ENCODE measurements around the gene NFE2L3. TPM values are rescaled to one million over a fixed set of nuclear protein-coding genes. Genes with fewer than 3 reads are reported as not detected.
"Not testable (repeated sequence)": the region's sequence is repeated elsewhere in the genome, so short reads cannot be mapped to it uniquely, and the experiment has no call there.

NFE2L3 gene
- polyA plus RNA-seq, 1 donor = 16.0 TPM

DNA sequence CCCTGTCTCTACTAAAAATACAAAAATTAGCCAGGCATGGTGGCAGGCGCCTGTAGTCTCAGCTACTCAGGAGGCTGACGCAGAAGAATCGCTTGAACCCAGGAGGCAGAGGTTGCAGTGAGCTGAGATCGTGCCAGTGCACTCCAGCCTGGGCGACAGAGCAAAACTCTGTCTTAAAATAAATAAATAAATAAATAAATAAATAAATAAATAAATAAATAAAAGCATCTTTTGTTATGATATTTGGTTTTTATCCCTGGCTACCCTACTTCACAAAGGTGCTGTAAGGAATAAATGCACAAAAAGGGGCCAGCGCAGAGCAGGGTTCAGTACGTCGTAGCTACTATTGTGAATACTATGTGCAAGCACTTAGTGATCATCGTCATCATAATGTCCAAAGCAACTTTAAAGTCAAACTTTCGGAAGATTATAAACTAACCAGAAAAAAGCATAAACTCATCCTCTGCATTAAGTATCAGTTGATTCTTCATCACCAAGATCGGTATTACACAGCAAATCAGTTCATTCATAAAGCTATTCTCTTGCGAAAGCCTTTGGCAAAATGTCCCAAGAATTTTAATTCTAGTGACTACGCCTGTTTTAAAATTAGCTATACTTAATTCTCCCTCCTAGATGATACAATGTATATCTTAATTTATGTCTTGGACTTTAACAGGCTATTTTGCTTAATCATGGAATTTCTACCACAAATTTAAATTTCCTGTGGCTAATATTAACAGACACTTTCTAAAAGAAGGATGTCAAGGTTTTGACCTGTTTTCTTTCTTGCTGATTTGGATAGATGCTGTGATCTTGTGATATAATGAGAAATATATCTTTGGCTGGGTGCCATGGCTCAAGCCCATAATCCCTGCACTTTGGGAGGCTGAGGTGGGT, 7.6 kb upstream of the NFE2L3 start:
- no peak for DNase-seq
- Histone ChIP-seq H3K4me1 (ENCODE audit: control insufficient read depth, insufficient read depth, low read length) (no peaks in the 10 kb centered on the region), H3K4me3 (ENCODE audit: low read length) (no peak overlapping the region), H3K36me3 (ENCODE audit: control insufficient read depth, insufficient read depth, low read length) (no peaks in the 10 kb centered on the region), H3K9me3 (ENCODE audit: control insufficient read depth, low read depth, low read length) (peaks cover 8% of the 10 kb centered on the region), H3K27me3 (ENCODE audit: control insufficient read depth, insufficient read depth, low read length) (no peaks in the 10 kb centered on the region), H3K27ac (ENCODE audit: low read length) (no peak overlapping the region)
- WGBS (ENCODE audit: insufficient coverage, low lambda C conversion rate) = 93% methylated on average over 6 of the region's 13 CpGs

- no peaks in the 10 kb centered on the region for H3K4me1 ChIP-seq (ENCODE audit: control insufficient read depth, insufficient read depth, low read length)
- no CpG with 5 or more reads among the region's 4 CpGs for WGBS (ENCODE audit: insufficient coverage, low lambda C conversion rate)
These were observed 6.8 kb upstream of the NFE2L3 start for GRCh38 chr7:26145238-26145637.

GRCh38 chr7:26147030-26147429, 5.0 kb upstream of the NFE2L3 start:
- peaks cover 5% of the 10 kb centered on the region for H3K4me1 ChIP-seq (ENCODE audit: control insufficient read depth, insufficient read depth, low read length)
- WGBS (ENCODE audit: insufficient coverage, low lambda C conversion rate) = no CpG with 5 or more reads among the region's 1 CpG

More at GRCh38 chr7:26145238-26145637, 6.8 kb upstream of the NFE2L3 start:
- H3K27ac ChIP-seq (ENCODE audit: low read length) = no peak overlapping the region
- H3K36me3 ChIP-seq (ENCODE audit: control insufficient read depth, insufficient read depth, low read length) = no peaks in the 10 kb centered on the region
- H3K9me3 ChIP-seq (ENCODE audit: control insufficient read depth, low read depth, low read length) = peaks cover 8% of the 10 kb centered on the region
- H3K27me3 ChIP-seq (ENCODE audit: control insufficient read depth, insufficient read depth, low read length) = no peaks in the 10 kb centered on the region
- H3K4me3 ChIP-seq (ENCODE audit: low read length) = no peak overlapping the region
- DNase-seq = no peak

DNA sequence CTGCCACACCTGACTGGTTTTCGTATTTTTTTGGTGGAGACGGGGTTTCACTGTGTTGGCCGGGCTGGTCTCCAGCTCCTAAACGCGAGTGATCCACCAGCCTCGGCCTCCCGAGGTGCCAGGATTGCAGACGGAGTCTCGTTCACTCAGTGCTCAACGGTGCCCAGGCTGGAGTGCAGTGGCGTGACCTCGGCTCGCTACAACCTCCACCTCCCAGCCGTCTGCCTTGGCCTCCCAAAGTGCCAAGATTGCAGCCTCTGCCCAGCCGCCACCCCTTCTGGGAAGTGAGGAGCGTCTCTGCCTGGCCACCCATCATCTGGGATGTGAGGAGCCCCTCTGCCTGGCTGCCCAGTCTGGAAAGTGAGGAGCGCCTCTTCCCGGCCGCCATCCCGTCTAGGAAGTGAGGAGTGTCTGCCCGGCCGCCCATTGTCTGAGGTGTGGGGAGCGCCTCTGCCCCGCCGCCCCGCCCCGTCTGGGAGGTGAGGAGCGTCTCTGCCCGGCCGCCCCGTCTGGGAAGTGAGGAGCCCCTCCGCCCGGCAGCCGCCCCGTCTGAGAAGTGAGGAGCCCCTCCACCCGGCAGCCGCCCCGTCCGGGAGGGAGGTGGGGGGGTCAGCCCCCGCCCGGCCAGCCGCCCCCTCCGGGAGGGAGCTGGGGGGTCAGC, 4.2 kb upstream of the NFE2L3 start:
- not testable (repeated sequence) for H3K4me1 ChIP-seq (ENCODE audit: control insufficient read depth, insufficient read depth, low read length); H3K27ac ChIP-seq (ENCODE audit: low read length); H3K36me3 ChIP-seq (ENCODE audit: control insufficient read depth, insufficient read depth, low read length); H3K4me3 ChIP-seq (ENCODE audit: low read length); H3K9me3 ChIP-seq (ENCODE audit: control insufficient read depth, low read depth, low read length); DNase-seq
- WGBS (ENCODE audit: insufficient coverage, low lambda C conversion rate) = no CpG with 5 or more reads among the region's 43 CpGs
- peaks cover 12% of the 10 kb centered on the region for H3K27me3 ChIP-seq (ENCODE audit: control insufficient read depth, insufficient read depth, low read length)

More at GRCh38 chr7:26147030-26147429, 5.0 kb upstream of the NFE2L3 start:
- Histone ChIP-seq H3K27me3 (ENCODE audit: control insufficient read depth, insufficient read depth, low read length) (peaks cover 12% of the 10 kb centered on the region), H3K4me3 (ENCODE audit: low read length) (no peak overlapping the region), H3K36me3 (ENCODE audit: control insufficient read depth, insufficient read depth, low read length) (no peaks in the 10 kb centered on the region), H3K9me3 (ENCODE audit: control insufficient read depth, low read depth, low read length) (peaks cover 8% of the 10 kb centered on the region), H3K27ac (ENCODE audit: low read length) (no peak overlapping the region)
- no peak for DNase-seq

DNA sequence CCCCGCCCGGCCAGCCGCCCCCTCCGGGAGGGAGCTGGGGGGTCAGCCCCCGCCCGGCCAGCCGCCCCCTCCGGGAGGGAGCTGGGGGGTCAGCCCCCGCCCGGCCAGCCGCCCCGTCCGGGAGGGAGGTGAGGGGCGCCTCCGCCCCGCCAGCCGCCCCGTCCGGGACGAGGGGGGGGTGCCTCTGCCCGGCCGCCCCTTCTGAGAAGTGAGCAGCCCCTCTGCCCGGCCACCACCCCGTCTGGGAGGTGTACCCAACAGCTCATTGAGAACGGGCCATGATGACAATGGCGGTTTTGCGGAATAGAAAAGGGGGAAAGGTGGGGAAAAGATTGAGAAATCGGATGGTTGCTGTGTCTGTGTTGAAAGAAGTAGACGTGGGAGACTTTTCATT, 3.7 kb upstream of the NFE2L3 start:
- H3K4me1 ChIP-seq (ENCODE audit: control insufficient read depth, insufficient read depth, low read length); H3K27ac ChIP-seq (ENCODE audit: low read length); H3K4me3 ChIP-seq (ENCODE audit: low read length); H3K36me3 ChIP-seq (ENCODE audit: control insufficient read depth, insufficient read depth, low read length); DNase-seq; H3K9me3 ChIP-seq (ENCODE audit: control insufficient read depth, low read depth, low read length): not testable (repeated sequence)
- peaks cover 16% of the 10 kb centered on the region for H3K27me3 ChIP-seq (ENCODE audit: control insufficient read depth, insufficient read depth, low read length)
- no CpG with 5 or more reads among the region's 29 CpGs for WGBS (ENCODE audit: insufficient coverage, low lambda C conversion rate)

GRCh38 chr7:26149391-26149977, 2.5 kb upstream of the NFE2L3 start:
- no CpG with 5 or more reads among the region's 1 CpG for WGBS (ENCODE audit: insufficient coverage, low lambda C conversion rate)
- Histone ChIP-seq H3K4me3 (ENCODE audit: low read length) (no peak overlapping the region), H3K4me1 (ENCODE audit: control insufficient read depth, insufficient read depth, low read length) (peaks cover 5% of the 10 kb centered on the region), H3K36me3 (ENCODE audit: control insufficient read depth, insufficient read depth, low read length) (no peaks in the 10 kb centered on the region), H3K9me3 (ENCODE audit: control insufficient read depth, low read depth, low read length) (peaks cover 8% of the 10 kb centered on the region), H3K27ac (ENCODE audit: low read length) (no peak overlapping the region), H3K27me3 (ENCODE audit: control insufficient read depth, insufficient read depth, low read length) (peaks cover 25% of the 10 kb centered on the region)
- no peak for DNase-seq

DNA sequence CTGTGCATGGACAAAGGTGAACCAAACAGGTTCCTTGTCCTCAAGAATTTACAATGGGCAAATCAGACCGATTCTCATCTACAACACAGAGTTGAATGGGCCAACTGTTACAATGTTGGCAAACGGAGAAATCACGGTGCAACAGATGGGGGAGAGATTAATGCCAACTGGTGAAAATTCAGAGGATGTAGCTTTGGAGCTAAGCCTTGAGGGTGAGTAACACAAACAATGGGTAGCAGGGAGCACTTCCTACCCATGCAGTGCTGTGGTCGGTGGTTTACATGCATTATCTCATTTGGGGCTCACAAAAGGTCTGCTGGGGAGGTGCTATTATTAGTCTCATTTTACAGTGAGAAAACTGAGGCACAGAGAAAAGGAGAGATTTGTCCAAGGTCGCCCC, 902 bp upstream of the NFE2L3 start:
- peaks cover 8% of the 10 kb centered on the region for H3K9me3 ChIP-seq (ENCODE audit: control insufficient read depth, low read depth, low read length)
- no peak overlapping the region for H3K27ac ChIP-seq (ENCODE audit: low read length)
- H3K36me3 ChIP-seq (ENCODE audit: control insufficient read depth, insufficient read depth, low read length) = no peaks in the 10 kb centered on the region
- peaks cover 9% of the 10 kb centered on the region for H3K4me1 ChIP-seq (ENCODE audit: control insufficient read depth, insufficient read depth, low read length)
- no peak for DNase-seq
- H3K4me3 ChIP-seq (ENCODE audit: low read length) = no peak overlapping the region
- peaks cover 25% of the 10 kb centered on the region for H3K27me3 ChIP-seq (ENCODE audit: control insufficient read depth, insufficient read depth, low read length)
- 100% methylated on average over 1 of the region's 5 CpGs for WGBS (ENCODE audit: insufficient coverage, low lambda C conversion rate)

GRCh38 chr7:26151650-26151952, 397 bp upstream of the NFE2L3 start:
- no peak overlapping the region for H3K27ac ChIP-seq (ENCODE audit: low read length)
- H3K4me1 ChIP-seq (ENCODE audit: control insufficient read depth, insufficient read depth, low read length) = peaks cover 10% of the 10 kb centered on the region
- H3K27me3 ChIP-seq (ENCODE audit: control insufficient read depth, insufficient read depth, low read length) = peaks cover 25% of the 10 kb centered on the region
- peaks cover 8% of the 10 kb centered on the region for H3K9me3 ChIP-seq (ENCODE audit: control insufficient read depth, low read depth, low read length)
- no peak for DNase-seq
- H3K4me3 ChIP-seq (ENCODE audit: low read length) = peak overlapping the region; percentile 47
- WGBS (ENCODE audit: insufficient coverage, low lambda C conversion rate) = no CpG with 5 or more reads among the region's 10 CpGs
- no peaks in the 10 kb centered on the region for H3K36me3 ChIP-seq (ENCODE audit: control insufficient read depth, insufficient read depth, low read length)

DNA sequence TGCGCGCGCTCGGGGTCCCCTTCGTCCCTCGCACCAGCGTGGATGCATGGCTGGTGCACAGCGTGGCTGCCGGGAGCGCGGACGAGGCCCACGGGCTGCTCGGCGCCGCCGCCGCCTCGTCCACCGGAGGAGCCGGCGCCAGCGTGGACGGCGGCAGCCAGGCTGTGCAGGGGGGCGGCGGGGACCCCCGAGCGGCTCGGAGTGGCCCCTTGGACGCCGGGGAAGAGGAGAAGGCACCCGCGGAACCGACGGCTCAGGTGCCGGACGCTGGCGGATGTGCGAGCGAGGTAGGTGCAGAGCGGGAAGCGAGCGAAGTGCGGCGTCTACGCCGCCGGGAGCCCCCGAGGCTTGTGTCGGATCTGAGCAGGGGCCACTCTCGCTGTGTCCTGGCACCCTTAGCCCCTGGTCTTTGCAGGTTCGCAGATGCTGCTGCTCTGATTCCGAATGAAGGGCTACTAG, 813 bp downstream of the NFE2L3 start:
- H3K36me3 ChIP-seq (ENCODE audit: control insufficient read depth, insufficient read depth, low read length); H3K9me3 ChIP-seq (ENCODE audit: control insufficient read depth, low read depth, low read length); H3K4me1 ChIP-seq (ENCODE audit: control insufficient read depth, insufficient read depth, low read length); H3K27ac ChIP-seq (ENCODE audit: low read length): not testable (repeated sequence)
- WGBS (ENCODE audit: insufficient coverage, low lambda C conversion rate) = no CpG with 5 or more reads among the region's 54 CpGs
- Histone ChIP-seq H3K27me3 (ENCODE audit: control insufficient read depth, insufficient read depth, low read length) (peaks cover 25% of the 10 kb centered on the region), H3K4me3 (ENCODE audit: low read length) (peak overlapping the region; percentile 47)
- peak in 1 of 2 donors; percentile 61 for DNase-seq

DNA sequence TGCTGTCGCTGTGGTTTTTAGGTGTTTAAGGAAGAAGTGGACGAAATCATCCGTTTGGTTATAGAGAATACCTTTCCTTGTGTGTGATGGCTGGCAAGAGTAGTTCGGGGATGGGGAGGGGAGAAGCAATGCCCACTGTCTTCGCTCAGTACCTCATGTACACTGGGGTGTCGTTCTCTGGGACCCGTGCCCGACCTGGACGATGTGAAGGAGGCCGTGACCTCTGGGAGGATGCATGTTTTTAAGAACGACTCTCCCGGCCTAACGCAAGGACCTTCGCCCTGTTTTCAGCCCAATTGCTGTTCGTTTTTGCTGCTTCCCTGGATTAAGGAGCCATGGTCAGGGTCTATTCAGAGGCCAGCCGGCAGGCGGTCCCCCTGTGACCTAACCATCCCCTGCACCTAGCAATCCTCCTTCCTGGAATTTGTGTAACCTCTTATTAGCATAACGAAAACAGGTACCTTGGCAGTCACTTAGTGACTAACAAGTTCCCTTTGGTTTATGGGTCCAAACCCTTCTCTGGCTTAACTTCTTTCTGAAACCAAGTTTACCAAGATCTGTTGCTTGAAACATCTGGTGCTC, 1.3 kb downstream of the NFE2L3 start:
- peak overlapping the region; percentile 37 for H3K4me3 ChIP-seq (ENCODE audit: low read length)
- no peaks in the 10 kb centered on the region for H3K36me3 ChIP-seq (ENCODE audit: control insufficient read depth, insufficient read depth, low read length)
- WGBS (ENCODE audit: insufficient coverage, low lambda C conversion rate) = 20% methylated on average over 1 of the region's 18 CpGs
- H3K9me3 ChIP-seq (ENCODE audit: control insufficient read depth, low read depth, low read length) = no peaks in the 10 kb centered on the region
- peaks cover 12% of the 10 kb centered on the region for H3K4me1 ChIP-seq (ENCODE audit: control insufficient read depth, insufficient read depth, low read length)
- peak in 1 of 2 donors; percentile 18 for DNase-seq
- no peak overlapping the region for H3K27ac ChIP-seq (ENCODE audit: low read length)
- H3K27me3 ChIP-seq (ENCODE audit: control insufficient read depth, insufficient read depth, low read length) = peaks cover 25% of the 10 kb centered on the region

Measured in large intestine (tissue), 3 donors.